WTC11 (cell line): ENCODE data around the gene RAD21L1. TPM values are rescaled to one million over a fixed set of nuclear protein-coding genes. Genes with fewer than 3 reads are reported as not detected.

Experiments
- ATAC-seq: fragments of 200-7000 bp; cut with Tn5 transposase; 2 replicates; pipeline ENCODE4 v1.10.0; 2021; ENCODE audit warnings: mild to moderate bottlenecking, moderate library complexity
- CTCF ChIA-PET: fragments of 300-600 bp; sonication (Branson Sonifier 250); formaldehyde crosslinking; loops from one replicate; lab custom pipeline; 2021; ENCODE audit warnings: antibody characterized with exemption; lab: Charles Lee
- POLR2A ChIA-PET: fragments of 350-600 bp; sonication (Branson Sonifier 250); formaldehyde crosslinking; loops from one replicate; lab custom pipeline; 2021; ENCODE audit warnings: antibody characterized with exemption; lab: Charles Lee
- DNase-seq: peaks from one replicate; pipeline ENCODE4 v3.0.0; 2021; ENCODE audit warnings: low spot score
- H3K27ac Mint-ChIP-seq: 2 replicates; pipeline ENCODE4 v1.8.0; 2021; ENCODE audit warnings: mixed read lengths
- H3K27me3 Mint-ChIP-seq: 2 replicates; pipeline ENCODE4 v1.8.0; 2021; ENCODE audit warnings: low read depth, mild to moderate bottlenecking, moderate library complexity, mixed read lengths
- H3K36me3 Mint-ChIP-seq: 2 replicates; pipeline ENCODE4 v1.8.0; 2021; ENCODE audit warnings: mixed read lengths
- H3K4me1 Mint-ChIP-seq: 2 replicates; pipeline ENCODE4 v1.8.0; 2022; ENCODE audit warnings: mixed read lengths
- H3K4me3 Mint-ChIP-seq: 2 replicates; pipeline ENCODE4 v1.8.0; 2021; ENCODE audit warnings: mild to moderate bottlenecking, moderate library complexity, mixed read lengths
- H3K9me3 Mint-ChIP-seq: 2 replicates; pipeline ENCODE4 v1.8.0; 2021; ENCODE audit warnings: mixed read lengths
- CBFB ChIP-seq: sonication (generic); formaldehyde crosslinking; IDR thresholded peaks from 2 replicates; pipeline ENCODE4 v1.8.1; 2022; ENCODE audit warnings: mild to moderate bottlenecking, low read depth, missing genetic modification reagents
- E2F4 ChIP-seq: sonication (generic); formaldehyde crosslinking; IDR thresholded peaks from 2 replicates; pipeline ENCODE4 v1.8.1; 2022; ENCODE audit warnings: low read depth, mild to moderate bottlenecking, moderate library complexity, missing genetic modification reagents, borderline replicate concordance
- E2F5 ChIP-seq: sonication (generic); formaldehyde crosslinking; IDR thresholded peaks from 2 replicates; pipeline ENCODE4 v1.8.1; 2022; ENCODE audit warnings: mild to moderate bottlenecking, moderate library complexity, missing genetic modification reagents
- ELF4 ChIP-seq: sonication (generic); formaldehyde crosslinking; IDR thresholded peaks from 2 replicates; pipeline ENCODE4 v1.8.1; 2022; ENCODE audit warnings: low read depth, mild to moderate bottlenecking, moderate library complexity, missing genetic modification reagents
- ESRRA ChIP-seq: sonication (generic); formaldehyde crosslinking; IDR thresholded peaks from 2 replicates; pipeline ENCODE4 v1.8.1; 2022; ENCODE audit warnings: mild to moderate bottlenecking, missing genetic modification reagents, borderline replicate concordance
- ETV6 ChIP-seq: sonication (generic); formaldehyde crosslinking; IDR thresholded peaks from 2 replicates; pipeline ENCODE4 v1.8.1; 2022; ENCODE audit warnings: mild to moderate bottlenecking, missing genetic modification reagents
- FOXP1 ChIP-seq: sonication (generic); formaldehyde crosslinking; IDR thresholded peaks from 2 replicates; pipeline ENCODE4 v1.8.0; 2022; ENCODE audit warnings: missing genetic modification reagents, mild to moderate bottlenecking, moderate library complexity, borderline replicate concordance
- GRHL2 ChIP-seq: fragments of 250-450 bp; sonication (Bioruptor Pico); IDR thresholded peaks from 2 replicates; pipeline ENCODE4 v1.8.0; 2022; ENCODE audit warnings: mild to moderate bottlenecking, moderate library complexity; ENCODE audit not compliant: insufficient replicate concordance, severe bottlenecking
- HMGA2 ChIP-seq: fragments of 250-450 bp; sonication (Bioruptor Pico); IDR thresholded peaks from 2 replicates; pipeline ENCODE4 v1.4.0; 2021; ENCODE audit warnings: mild to moderate bottlenecking, moderate library complexity
- JAZF1 ChIP-seq: fragments of 250-450 bp; sonication (Bioruptor Pico); IDR thresholded peaks from 2 replicates; pipeline ENCODE4 v1.9.0; 2021; ENCODE audit warnings: moderate library complexity, mild to moderate bottlenecking, inconsistent platforms
- JUN ChIP-seq: sonication (generic); formaldehyde crosslinking; IDR thresholded peaks from 2 replicates; pipeline ENCODE4 v1.8.0; 2023; ENCODE audit warnings: mild to moderate bottlenecking, missing genetic modification reagents
- MLX ChIP-seq: sonication (generic); formaldehyde crosslinking; IDR thresholded peaks from 2 replicates; pipeline ENCODE4 v1.8.1; 2023; ENCODE audit warnings: mild to moderate bottlenecking, missing genetic modification reagents, moderate library complexity
- MYBL2 ChIP-seq: sonication (generic); formaldehyde crosslinking; IDR thresholded peaks from 2 replicates; pipeline ENCODE4 v1.8.1; 2023; ENCODE audit warnings: mild to moderate bottlenecking, moderate library complexity, missing genetic modification reagents
- NR1H2 ChIP-seq: sonication (generic); formaldehyde crosslinking; IDR thresholded peaks from 2 replicates; pipeline ENCODE4 v1.9.0; 2021; ENCODE audit warnings: mild to moderate bottlenecking, moderate library complexity, missing genetic modification reagents
- PREB ChIP-seq: sonication (generic); formaldehyde crosslinking; IDR thresholded peaks from 2 replicates; pipeline ENCODE4 v1.8.1; 2022; ENCODE audit warnings: mild to moderate bottlenecking, missing genetic modification reagents, moderate library complexity, borderline replicate concordance
- RELA ChIP-seq: sonication (generic); formaldehyde crosslinking; IDR thresholded peaks from 2 replicates; pipeline ENCODE4 v1.8.1; 2022; ENCODE audit warnings: missing genetic modification reagents, mild to moderate bottlenecking, borderline replicate concordance
- SMAD3 ChIP-seq: sonication (generic); formaldehyde crosslinking; IDR thresholded peaks from 2 replicates; pipeline ENCODE4 v1.8.0; 2022; ENCODE audit warnings: missing genetic modification reagents, mild to moderate bottlenecking, borderline replicate concordance
- SOX15 ChIP-seq: fragments of 250-450 bp; sonication (Bioruptor Pico); IDR thresholded peaks from 2 replicates; pipeline ENCODE4 v1.9.0; 2021; ENCODE audit warnings: mild to moderate bottlenecking
- STAT6 ChIP-seq: sonication (generic); formaldehyde crosslinking; conservative IDR thresholded peaks from 2 replicates; pipeline ENCODE4 v1.8.1; 2023; ENCODE audit warnings: mild to moderate bottlenecking, low read depth, missing genetic modification reagents, moderate library complexity
- TEAD4 ChIP-seq: sonication (generic); formaldehyde crosslinking; IDR thresholded peaks from 2 replicates; pipeline ENCODE4 v1.8.0; 2022; ENCODE audit warnings: mild to moderate bottlenecking, missing genetic modification reagents
- TP53 ChIP-seq: sonication (generic); formaldehyde crosslinking; IDR thresholded peaks from 2 replicates; pipeline ENCODE4 v1.8.1; 2023; ENCODE audit warnings: mild to moderate bottlenecking, missing genetic modification reagents
- ZBTB43 ChIP-seq: sonication (generic); formaldehyde crosslinking; IDR thresholded peaks from 2 replicates; pipeline ENCODE4 v1.8.1; 2023; ENCODE audit warnings: mild to moderate bottlenecking, missing genetic modification reagents
- ZNF263 ChIP-seq: sonication (generic); formaldehyde crosslinking; IDR thresholded peaks from 2 replicates; pipeline ENCODE4 v1.8.1; 2022; ENCODE audit warnings: low read depth, mild to moderate bottlenecking, moderate library complexity, missing genetic modification reagents
- ZNF671 ChIP-seq: fragments of 250-450 bp; sonication (Bioruptor Pico); IDR thresholded peaks from 2 replicates; pipeline ENCODE4 v1.8.0; 2021; ENCODE audit warnings: mild to moderate bottlenecking
- total RNA-seq: library from RNA; stranded (reverse); gene quantifications from 3 replicates; pipeline ENCODE4 v1.2.3, GENCODE V29; 2021

The RAD21L1 gene
- total RNA-seq, 1 experiment from 2014 or later, result 0.77 TPM

GRCh38 chr20:1241456-1241855, 15.6 kb downstream of the RAD21L1 start:
- no peaks in the 10 kb centered on the region for H3K4me1 Mint-ChIP-seq
- H3K9me3 Mint-ChIP-seq, result no peaks in the 10 kb centered on the region
- ATAC-seq (no peak), DNase-seq (no peak)
- ChIA-PET POLR2A (no interaction called here), CTCF (interaction anchor here (1.3 to 1.7 kb wide), 3 partner anchors 58 to 127 kb away, joined by 3 to 5 read pairs (median 4); no protein-coding TSS in a partner anchor)
- H3K27me3 Mint-ChIP-seq, result peaks cover 25% of the 10 kb centered on the region
- TF ChIP-seq JUN (CRISPR knock-in tag) (no peak), MLX (no peak), E2F5 (CRISPR knock-in tag) (no peak), FOXP1 (CRISPR knock-in tag) (no peak), GRHL2 (no peak), STAT6 (CRISPR knock-in tag) (no peak), SMAD3 (CRISPR knock-in tag) (no peak), ZNF671 (CRISPR knock-in tag) (no peak)
- H3K27ac Mint-ChIP-seq, result no peak overlapping the region
- no peaks in the 10 kb centered on the region for H3K36me3 Mint-ChIP-seq
- no peak overlapping the region for H3K4me3 Mint-ChIP-seq

- ATAC-seq (no peak), DNase-seq (no peak)
- CTCF ChIA-PET, result interaction anchor here (1.3 to 1.7 kb wide), 2 partner anchors 57 to 128 kb away, joined by 3 to 5 read pairs; no protein-coding TSS in a partner anchor
- Mint-ChIP-seq H3K9me3 (no peaks in the 10 kb centered on the region), H3K27me3 (peaks cover 22% of the 10 kb centered on the region), H3K36me3 (no peaks in the 10 kb centered on the region), H3K27ac (no peak overlapping the region), H3K4me1 (no peaks in the 10 kb centered on the region), H3K4me3 (no peak overlapping the region)
- POLR2A ChIA-PET, result no interaction called here
- TF ChIP-seq NR1H2 (CRISPR knock-in tag), result no peak
- no peak for TF ChIP-seq ZBTB43
These were observed 16.3 kb downstream of the RAD21L1 start for GRCh38 chr20:1242099-1242498.

- Mint-ChIP-seq H3K9me3 (no peaks in the 10 kb centered on the region), H3K36me3 (no peaks in the 10 kb centered on the region), H3K4me1 (no peaks in the 10 kb centered on the region), H3K27me3 (peaks cover 20% of the 10 kb centered on the region), H3K4me3 (no peak overlapping the region), H3K27ac (no peak overlapping the region)
- DNase-seq (no peak), ATAC-seq (no peak)
- POLR2A ChIA-PET, result no interaction called here
- CTCF ChIA-PET, result no interaction called here
- TF ChIP-seq SOX15 (CRISPR knock-in tag), result no peak
- no peak for TF ChIP-seq ETV6 (CRISPR knock-in tag)
- no peak for TF ChIP-seq E2F4 (CRISPR knock-in tag)
These were observed 16.7 kb downstream of the RAD21L1 start for GRCh38 chr20:1242530-1242929.

GRCh38 chr20:1245578-1245977, 19.7 kb downstream of the RAD21L1 start:
- CTCF ChIA-PET, result no interaction called here
- peaks cover 16% of the 10 kb centered on the region for H3K27me3 Mint-ChIP-seq
- no peak for TF ChIP-seq TEAD4
- no peak for TF ChIP-seq RELA
- no peak for TF ChIP-seq ZNF263 (CRISPR knock-in tag)
- TF ChIP-seq ESRRA (CRISPR knock-in tag), result no peak
- TF ChIP-seq CBFB (CRISPR knock-in tag), result no peak
- TF ChIP-seq JAZF1, result no peak
- no peak for TF ChIP-seq PREB (CRISPR knock-in tag)
- TF ChIP-seq ELF4, result no peak
- TF ChIP-seq MYBL2 (CRISPR knock-in tag), result no peak
- TF ChIP-seq HMGA2 (CRISPR knock-in tag), result no peak
- no peak for TF ChIP-seq TP53

More at GRCh38 chr20:1245578-1245977, 19.7 kb downstream of the RAD21L1 start:
- peaks cover 2% of the 10 kb centered on the region; the same call in 1 of the 2 replicates for H3K36me3 Mint-ChIP-seq
- ATAC-seq (no peak), DNase-seq (no peak)
- H3K4me3 Mint-ChIP-seq, result no peak overlapping the region
- POLR2A ChIA-PET, result no interaction called here
- no peak overlapping the region for H3K27ac Mint-ChIP-seq
- H3K9me3 Mint-ChIP-seq, result peaks cover 4% of the 10 kb centered on the region
- no peaks in the 10 kb centered on the region for H3K4me1 Mint-ChIP-seq
